GM23248 (cell line): Measurements from ENCODE around the gene ANKRD39. TPM values are rescaled to one million over a fixed set of nuclear protein-coding genes. Genes with fewer than 3 reads are reported as not detected.
A peak's percentile ranks its signal among the peaks of the same experiment; 100 is the strongest.

Source experiments
- DNase-seq: peaks from one replicate; pipeline ENCODE4 v3.0.0-alpha.2; 2015
- H2AFZ ChIP-seq: fragments of 200-600 bp; sonication (generic); 2 replicates; pipeline ENCODE4 v1.6.1; 2016; ENCODE audit warnings: antibody characterized with exemption
- H3F3A ChIP-seq: fragments of 200-600 bp; sonication (generic); 2 replicates; pipeline ENCODE4 v1.6.1; 2016; ENCODE audit warnings: mild to moderate bottlenecking, antibody characterized with exemption, mixed run types; ENCODE audit not compliant: insufficient read depth
- H3K27ac ChIP-seq: fragments of 200-600 bp; sonication (generic); 2 replicates; pipeline ENCODE4 v1.5.1; 2016; ENCODE audit warnings: mild to moderate bottlenecking
- H3K27me3 ChIP-seq: fragments of 200-600 bp; sonication (generic); replicated peaks from 2 replicates; pipeline ENCODE4 v1.6.1; 2016; ENCODE audit warnings: mild to moderate bottlenecking; ENCODE audit not compliant: insufficient read depth
- H3K36me3 ChIP-seq: fragments of 200-600 bp; sonication (generic); 2 replicates; pipeline ENCODE4 v1.6.1; 2016; ENCODE audit warnings: low read depth, mild to moderate bottlenecking
- H3K4me1 ChIP-seq: fragments of 200-600 bp; sonication (generic); 2 replicates; pipeline ENCODE4 v1.6.1; 2016; ENCODE audit warnings: mild to moderate bottlenecking; ENCODE audit not compliant: insufficient read depth
- H3K4me2 ChIP-seq: fragments of 200-600 bp; sonication (generic); one replicate; pipeline ENCODE4 v1.6.1; 2016; ENCODE audit warnings: mild to moderate bottlenecking; ENCODE audit not compliant: unreplicated experiment
- H3K4me3 ChIP-seq: fragments of 200-600 bp; sonication (generic); 2 replicates; pipeline ENCODE4 v1.5.1; 2016; ENCODE audit warnings: mild to moderate bottlenecking
- H3K79me2 ChIP-seq: fragments of 200-600 bp; sonication (generic); 2 replicates; pipeline ENCODE4 v1.6.1; 2016; ENCODE audit warnings: mild to moderate bottlenecking; ENCODE audit not compliant: insufficient read depth
- H3K9ac ChIP-seq: fragments of 200-600 bp; sonication (generic); 2 replicates; pipeline ENCODE4 v1.6.1; 2016; ENCODE audit warnings: mild to moderate bottlenecking
- H3K9me2 ChIP-seq: fragments of 200-600 bp; sonication (generic); 2 replicates; pipeline ENCODE4 v1.6.1; 2016; ENCODE audit warnings: mixed run types, mild to moderate bottlenecking, moderate library complexity; ENCODE audit not compliant: insufficient read depth
- H3K9me3 ChIP-seq: fragments of 200-600 bp; sonication (generic); one replicate; pipeline ENCODE4 v1.6.1; 2017; ENCODE audit warnings: low read depth
- H4K20me1 ChIP-seq: fragments of 200-600 bp; sonication (generic); 2 replicates; pipeline ENCODE4 v1.6.0; 2016; ENCODE audit not compliant: insufficient read depth
- EZH2 ChIP-seq: fragments of 200-600 bp; sonication (generic); IDR thresholded peaks from 2 replicates; pipeline ENCODE4 v1.6.1; 2018; ENCODE audit warnings: antibody characterized with exemption, mild to moderate bottlenecking; ENCODE audit not compliant: insufficient read depth, poor library complexity, severe bottlenecking
- EZH2phosphoT487 ChIP-seq: fragments of 200-600 bp; sonication (generic); IDR thresholded peaks from 2 replicates; pipeline ENCODE4 v1.6.1; 2018; ENCODE audit warnings: antibody characterized with exemption, moderate library complexity, mild to moderate bottlenecking, low read depth; ENCODE audit not compliant: insufficient read depth
- WGBS, 2 experiments: methylation state at CpG; one replicate each; pipeline ENCODE4 v1.1.6; 2015 to 2017; ENCODE audit warnings: low lambda C conversion rate in 2 of 2, low coverage in 1 of 2; ENCODE audit errors: missing lambda C conversion rate in 2 of 2; 5-methylcytosine and 5-hydroxymethylcytosine counted together
- in situ Hi-C: fragments of 300-500 bp; cut with MboI; formaldehyde crosslinking; loops from 2 replicates; pipeline ENCODE4 v1.15.0; 2020
- polyA plus RNA-seq: library from polyadenylated mRNA; unstranded; fragments of >200 nt; fragmentation: Nextera tagmentation; extraction: Ambion mirVana; gene quantifications from 2 replicates; pipeline ENCODE4 v1.2.1, GENCODE V29; 2016
- total RNA-seq: library from RNA; depleted of rRNA; stranded (reverse); fragments of >200 nt; shearing (Covaris generic); gene quantifications from 2 replicates; pipeline ENCODE4 v1.2.3, GENCODE V29; 2014

The ANKRD39 gene
- total and polyA plus RNA-seq, 2 experiments from 2014 or later: 10.9 to 12.3 TPM

DNA sequence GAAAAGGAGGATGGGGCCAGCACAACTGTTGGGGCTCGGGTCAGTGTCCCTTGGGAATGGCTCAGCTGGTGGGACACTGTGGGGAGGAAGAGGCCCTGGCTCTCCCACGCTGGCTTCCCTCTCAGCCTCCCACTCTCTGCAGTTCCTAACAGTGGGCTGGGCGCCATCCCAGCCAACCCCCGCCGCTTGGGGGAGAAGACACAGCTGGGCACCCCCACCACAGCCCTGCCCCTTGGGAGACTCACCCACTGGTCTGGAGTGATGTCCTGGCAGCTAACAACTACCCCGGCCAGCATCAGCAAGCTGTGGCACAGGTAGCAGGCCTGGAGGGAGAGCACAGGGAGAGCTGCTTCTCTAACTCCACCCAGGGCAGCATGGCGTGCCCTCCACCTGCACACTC is 20.4 kb upstream of the ANKRD39 start:
- WGBS, 2 experiments: 57 to 71% methylated on average over 6 of the region's 7 CpGs
- in situ Hi-C loops: no loop called here
- Histone ChIP-seq H3K4me2 (no peak overlapping the region), H3F3A (no peaks in the 10 kb centered on the region), H3K9ac (no peak overlapping the region), H3K9me3 (no peaks in the 10 kb centered on the region), H3K4me1 (peaks cover 6% of the 10 kb centered on the region; the same call in 1 of the 2 replicates), H3K4me3 (no peak overlapping the region), H3K36me3 (no peaks in the 10 kb centered on the region), H3K27me3 (peaks cover 7% of the 10 kb centered on the region; the same call in 1 of the 2 replicates), H3K79me2 (no peaks in the 10 kb centered on the region), H3K9me2 (no peaks in the 10 kb centered on the region), H4K20me1 (no peaks in the 10 kb centered on the region), H3K27ac (no peak overlapping the region), H2AFZ (no peak overlapping the region)
- no peak for TF ChIP-seq EZH2
- no peak for TF ChIP-seq EZH2phosphoT487
- DNase-seq: no peak

DNA sequence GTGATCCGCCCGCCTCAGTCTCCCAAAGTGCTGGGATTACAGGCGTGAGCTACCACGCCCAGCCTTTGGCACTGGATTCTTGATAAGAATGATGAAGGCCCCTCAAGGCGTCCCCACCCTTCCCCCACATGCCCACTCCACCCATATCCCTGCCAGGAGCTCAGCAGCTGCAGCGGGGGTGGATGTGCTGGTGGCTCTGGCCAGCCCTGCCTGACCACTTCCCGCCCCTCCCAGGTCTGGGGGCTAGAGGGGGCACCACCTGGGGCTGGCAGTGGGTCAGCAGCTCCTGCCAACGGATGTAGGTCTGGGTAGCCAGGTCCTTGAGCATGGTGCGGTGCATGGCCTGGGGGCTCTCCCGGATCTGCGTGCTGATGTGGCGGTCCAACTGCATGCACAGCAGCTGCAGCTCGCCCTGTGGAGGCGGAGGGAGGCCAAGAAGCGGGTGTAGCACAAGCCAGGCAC is 19.8 kb upstream of the ANKRD39 start:
- H3K4me3 ChIP-seq: no peak overlapping the region
- WGBS, 2 experiments: 79% methylated on average over 11 to 15 of the region's 15 CpGs

DNA sequence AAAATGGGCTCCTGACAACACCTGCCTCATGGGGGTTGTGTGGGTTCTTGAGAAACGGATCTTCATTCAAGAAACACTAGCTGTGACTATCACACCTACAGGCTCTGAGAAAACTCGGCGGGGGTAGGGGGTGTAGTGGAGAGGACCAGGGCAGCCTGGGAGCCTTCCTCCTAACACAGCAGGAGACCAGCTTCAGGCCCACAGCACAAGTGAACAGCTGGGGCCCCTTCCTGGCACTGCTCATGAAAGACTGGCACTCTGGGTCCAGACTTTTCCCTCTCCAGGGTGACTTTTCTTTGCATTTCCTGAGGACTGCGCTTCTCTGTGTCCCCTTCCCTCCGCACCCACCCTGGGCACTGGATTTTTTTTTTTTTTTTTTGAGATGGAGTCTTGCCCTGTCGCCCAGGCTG is 19.2 kb upstream of the ANKRD39 start:
- Histone ChIP-seq H2AFZ (no peak overlapping the region), H3K4me2 (no peak overlapping the region), H3K36me3 (no peaks in the 10 kb centered on the region), H3K4me1 (peaks cover 10% of the 10 kb centered on the region; the same call in 1 of the 2 replicates), H3K4me3 (no peak overlapping the region), H4K20me1 (no peaks in the 10 kb centered on the region), H3K9ac (no peak overlapping the region), H3K27me3 (peaks cover 7% of the 10 kb centered on the region; the same call in 1 of the 2 replicates), H3K9me2 (no peaks in the 10 kb centered on the region), H3K79me2 (no peaks in the 10 kb centered on the region), H3K9me3 (no peaks in the 10 kb centered on the region), H3K27ac (no peak overlapping the region), H3F3A (no peaks in the 10 kb centered on the region)
- TF ChIP-seq EZH2phosphoT487 (no peak), EZH2 (no peak)
- WGBS, 2 experiments: 84 to 91% methylated on average over 6 of the region's 6 CpGs
- in situ Hi-C loops: no loop called here
- DNase-seq: no peak

More for the DNA sequence above, 19.8 kb upstream of the ANKRD39 start:
- Histone ChIP-seq H3K9me3 (no peaks in the 10 kb centered on the region), H3K36me3 (no peaks in the 10 kb centered on the region), H3K9ac (no peak overlapping the region), H2AFZ (no peak overlapping the region), H3K27me3 (peaks cover 7% of the 10 kb centered on the region; the same call in 1 of the 2 replicates), H3K27ac (no peak overlapping the region), H3K4me1 (peaks cover 10% of the 10 kb centered on the region; the same call in 1 of the 2 replicates), H3K4me2 (no peak overlapping the region), H3K9me2 (no peaks in the 10 kb centered on the region), H4K20me1 (no peaks in the 10 kb centered on the region), H3F3A (no peaks in the 10 kb centered on the region), H3K79me2 (no peaks in the 10 kb centered on the region)
- TF ChIP-seq EZH2 (no peak), EZH2phosphoT487 (no peak)
- in situ Hi-C loops: no loop called here
- DNase-seq: no peak

DNA sequence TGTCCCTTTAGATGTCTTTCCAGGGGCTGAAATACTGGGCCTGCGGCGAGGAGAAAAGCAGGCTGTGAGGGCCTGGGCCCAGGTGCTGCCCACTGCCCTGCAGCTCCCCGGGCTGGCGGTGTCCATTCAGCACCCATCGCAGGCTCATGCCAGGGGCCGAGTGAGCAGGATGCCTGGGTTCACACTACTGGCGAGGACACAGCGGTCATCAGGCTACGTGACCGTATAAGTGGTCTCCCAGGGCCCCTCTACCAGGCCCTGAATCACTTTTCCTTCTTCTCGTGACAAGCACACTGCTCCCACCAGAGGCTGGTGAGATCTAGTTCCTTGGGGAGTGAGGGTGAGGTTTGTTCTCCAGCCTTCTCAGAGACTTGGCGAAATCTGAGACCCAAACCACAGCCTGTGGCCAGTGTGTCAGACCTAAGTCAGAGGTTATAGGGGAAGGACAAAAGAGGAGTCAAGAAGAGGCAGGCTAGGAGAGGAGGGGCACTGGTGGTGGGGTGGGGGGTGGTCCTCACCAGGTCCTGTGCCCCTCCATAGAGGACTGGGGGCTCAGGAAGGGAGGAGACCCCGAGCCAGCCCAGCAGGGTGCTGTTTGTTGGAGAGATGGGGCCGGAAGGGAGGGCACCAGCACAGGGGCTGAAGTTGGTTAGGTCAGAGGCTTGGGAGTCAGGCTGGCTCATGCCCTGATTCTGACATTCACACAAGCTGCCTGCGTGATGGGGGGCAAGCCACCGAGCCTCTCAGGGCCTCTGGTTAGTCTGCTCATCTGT is 18.6 kb upstream of the ANKRD39 start:
- no peaks in the 10 kb centered on the region for H3F3A ChIP-seq
- H3K4me2 ChIP-seq: no peak overlapping the region
- peaks cover 10% of the 10 kb centered on the region; the same call in 1 of the 2 replicates for H3K4me1 ChIP-seq
- TF ChIP-seq EZH2phosphoT487 (no peak), EZH2 (no peak)
- H4K20me1 ChIP-seq: no peaks in the 10 kb centered on the region
- H3K9ac ChIP-seq: no peak overlapping the region
- no peak overlapping the region for H2AFZ ChIP-seq
- no peak overlapping the region for H3K4me3 ChIP-seq
- 0 out of 2 replicates have a peak, but pooled peaks cover 7% of the 10 kb centered on the region for H3K27me3 ChIP-seq
- H3K27ac ChIP-seq: no peak overlapping the region
- peak; percentile 45 for DNase-seq
- WGBS, 2 experiments: 81 to 90% methylated on average over 15 to 16 of the region's 16 CpGs
- no peaks in the 10 kb centered on the region for H3K9me2 ChIP-seq
- no peaks in the 10 kb centered on the region for H3K36me3 ChIP-seq
- no peaks in the 10 kb centered on the region for H3K79me2 ChIP-seq
- in situ Hi-C loops: no loop called here
- no peaks in the 10 kb centered on the region for H3K9me3 ChIP-seq
